Kidney epithelial cell (primary cell): ENCODE data around the gene RPS6KL1. TPM values are rescaled to one million over a fixed set of nuclear protein-coding genes. Genes with fewer than 3 reads are reported as not detected.

ENCODE experiments used
- DNase-seq: peaks from one replicate; pipeline ENCODE4 v3.0.0-alpha.2; 2010; ENCODE audit warnings: low read depth
- H3K27me3 ChIP-seq: 2 replicates; pipeline ENCODE4 v1.6.0; 2011; ENCODE audit warnings: low read length; ENCODE audit not compliant: control insufficient read depth, insufficient read depth
- H3K36me3 ChIP-seq: 2 replicates; pipeline ENCODE4 v1.5.1; 2011; ENCODE audit warnings: low read length; ENCODE audit not compliant: control insufficient read depth, insufficient read depth
- H3K4me3 ChIP-seq: 2 replicates; pipeline ENCODE4 v1.5.1; 2011; ENCODE audit warnings: low read depth, mild to moderate bottlenecking, control low read depth, low read length
- total RNA-seq: library from RNA; depleted of rRNA; stranded (reverse); fragments of >200 nt; gene quantifications from 2 replicates; pipeline ENCODE4 v1.2.3, GENCODE V29; 2015
- TF ChIP-seq, protein P1 (sequence below): IDR thresholded peaks from 2 replicates; pipeline ENCODE4 v1.5.1; 2011; ENCODE audit warnings: mild to moderate bottlenecking, moderate library complexity, low read length, control low read depth, inconsistent platforms; ENCODE audit not compliant: insufficient read depth, poor library complexity, severe bottlenecking

Gene RPS6KL1
- total RNA-seq, 1 donor from 2014 or later, result 20.0 TPM

GRCh38 chr14:74888164-74889158, 34.6 kb downstream of the RPS6KL1 start:
- Histone ChIP-seq H3K36me3 (peaks cover 3% of the 10 kb centered on the region), H3K4me3 (no peak overlapping the region), H3K27me3 (no peaks in the 10 kb centered on the region)
- DNase-seq, result no peak
- TF ChIP-seq, protein P1, sequence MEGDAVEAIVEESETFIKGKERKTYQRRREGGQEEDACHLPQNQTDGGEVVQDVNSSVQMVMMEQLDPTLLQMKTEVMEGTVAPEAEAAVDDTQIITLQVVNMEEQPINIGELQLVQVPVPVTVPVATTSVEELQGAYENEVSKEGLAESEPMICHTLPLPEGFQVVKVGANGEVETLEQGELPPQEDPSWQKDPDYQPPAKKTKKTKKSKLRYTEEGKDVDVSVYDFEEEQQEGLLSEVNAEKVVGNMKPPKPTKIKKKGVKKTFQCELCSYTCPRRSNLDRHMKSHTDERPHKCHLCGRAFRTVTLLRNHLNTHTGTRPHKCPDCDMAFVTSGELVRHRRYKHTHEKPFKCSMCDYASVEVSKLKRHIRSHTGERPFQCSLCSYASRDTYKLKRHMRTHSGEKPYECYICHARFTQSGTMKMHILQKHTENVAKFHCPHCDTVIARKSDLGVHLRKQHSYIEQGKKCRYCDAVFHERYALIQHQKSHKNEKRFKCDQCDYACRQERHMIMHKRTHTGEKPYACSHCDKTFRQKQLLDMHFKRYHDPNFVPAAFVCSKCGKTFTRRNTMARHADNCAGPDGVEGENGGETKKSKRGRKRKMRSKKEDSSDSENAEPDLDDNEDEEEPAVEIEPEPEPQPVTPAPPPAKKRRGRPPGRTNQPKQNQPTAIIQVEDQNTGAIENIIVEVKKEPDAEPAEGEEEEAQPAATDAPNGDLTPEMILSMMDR, result no peak

DNA sequence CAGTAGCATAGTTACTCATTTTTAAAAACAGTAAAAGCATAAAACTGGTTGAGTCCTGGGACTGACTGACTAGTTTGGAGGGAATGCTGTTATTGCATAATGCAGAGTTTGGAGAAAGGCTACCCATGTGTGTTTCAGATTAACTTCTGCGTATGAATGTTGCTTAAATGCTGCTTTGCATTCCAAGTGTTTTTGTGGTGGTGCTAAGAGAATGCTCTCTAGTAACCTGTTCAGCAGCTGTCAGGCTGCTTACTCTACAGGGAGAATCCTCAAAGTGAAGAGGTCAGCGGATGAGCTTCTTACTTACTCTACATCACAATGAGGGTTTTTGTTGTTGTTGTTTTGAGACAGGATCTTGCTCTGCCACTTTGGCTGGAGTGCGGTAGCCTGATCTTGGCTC, 37.1 kb downstream of the RPS6KL1 start:
- DNase-seq, result no peak
- no peak overlapping the region for H3K4me3 ChIP-seq
- peaks cover 1% of the 10 kb centered on the region for H3K36me3 ChIP-seq
- TF ChIP-seq, protein P1, result no peak
- no peaks in the 10 kb centered on the region for H3K27me3 ChIP-seq

DNA sequence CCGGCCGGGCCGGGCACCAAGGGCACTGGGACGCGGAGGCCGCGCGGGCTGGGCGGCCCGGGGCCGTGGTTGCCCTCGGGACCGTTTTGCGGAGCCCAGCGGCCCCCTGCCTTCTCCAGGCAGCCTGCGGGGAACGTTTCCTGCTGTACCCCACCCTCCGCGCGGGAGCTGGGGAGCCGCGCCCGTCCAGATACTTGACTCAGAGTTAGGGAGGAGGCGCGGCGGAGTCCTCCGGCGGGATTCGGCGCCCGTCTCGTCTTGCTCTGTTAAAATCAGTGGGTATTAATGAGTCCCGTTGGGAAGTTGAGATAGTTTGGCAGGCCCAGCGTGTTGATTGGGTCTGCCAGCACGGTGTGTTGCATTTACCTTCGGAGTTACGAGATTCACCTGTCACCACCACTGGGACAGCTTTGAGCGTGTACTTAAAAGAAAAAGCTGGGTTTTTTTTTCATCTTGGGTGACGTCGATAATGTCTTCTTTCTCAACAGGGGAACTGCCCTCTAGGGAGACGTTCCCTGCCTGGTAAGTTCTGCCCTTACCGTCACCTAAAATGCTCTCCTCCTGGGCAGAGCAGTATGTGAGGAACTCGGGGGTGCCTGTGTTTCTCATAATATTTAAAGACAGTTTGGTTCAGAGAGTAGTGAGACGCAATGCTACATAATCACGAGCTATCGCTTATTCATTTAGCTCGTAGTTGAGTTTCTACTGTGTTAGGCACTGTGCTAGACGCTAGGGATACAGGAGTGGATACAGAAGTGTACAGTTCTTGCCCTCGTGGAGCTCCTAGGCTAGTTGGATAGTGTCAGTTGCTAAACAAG, 40.7 kb downstream of the RPS6KL1 start:
- no peaks in the 10 kb centered on the region for H3K27me3 ChIP-seq
- TF ChIP-seq, protein P1, result no peak
- DNase-seq, result no peak
- peaks cover 1% of the 10 kb centered on the region for H3K36me3 ChIP-seq
- peak overlapping the region; percentile 74 for H3K4me3 ChIP-seq

DNA sequence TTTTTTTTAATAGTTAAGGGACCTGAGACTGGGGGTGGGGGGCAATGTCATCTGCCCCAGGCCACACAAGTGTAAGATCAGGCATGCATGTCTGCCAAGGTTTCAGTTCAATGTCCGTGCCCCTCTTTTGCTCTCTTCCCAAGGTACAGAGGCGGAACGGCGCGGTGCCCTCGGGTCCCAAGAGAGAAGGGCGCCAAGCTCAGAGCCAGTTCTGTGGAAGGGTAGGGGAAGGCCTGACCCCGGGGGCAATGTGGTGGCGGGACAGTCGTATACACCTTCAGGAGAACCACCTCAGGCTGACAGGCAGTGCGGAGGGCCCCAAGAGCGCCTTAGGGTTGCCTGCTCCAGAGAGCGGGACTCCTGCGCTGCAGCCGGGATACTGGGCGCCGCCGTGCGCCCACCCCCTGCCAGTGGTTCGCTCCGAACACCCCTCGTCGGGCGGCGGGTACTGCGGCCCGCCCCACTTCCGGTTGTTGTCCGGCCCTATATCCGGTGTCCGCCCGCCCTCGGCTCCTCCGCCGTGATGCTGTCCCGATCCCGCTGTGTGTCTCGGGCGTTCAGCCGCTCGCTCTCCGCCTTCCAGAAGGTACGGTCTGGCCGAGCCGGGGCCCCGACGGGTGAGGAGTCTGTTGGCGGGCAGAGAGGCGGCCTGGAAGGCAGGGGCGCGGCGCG, 41.5 kb downstream of the RPS6KL1 start, which contains the start of gene DLST:
Gene DLST, plus strand, starts transcription at position 486 of the 672 bp plus-strand sequence. Its CDS starts 38 bp downstream, at position 524.
- no peaks in the 10 kb centered on the region for H3K27me3 ChIP-seq
- TF ChIP-seq, protein P1, result no peak
- no peak for DNase-seq
- H3K36me3 ChIP-seq, result peaks cover 1% of the 10 kb centered on the region
- peak within 1 kb of the TSS; percentile 74 for H3K4me3 ChIP-seq

DNA sequence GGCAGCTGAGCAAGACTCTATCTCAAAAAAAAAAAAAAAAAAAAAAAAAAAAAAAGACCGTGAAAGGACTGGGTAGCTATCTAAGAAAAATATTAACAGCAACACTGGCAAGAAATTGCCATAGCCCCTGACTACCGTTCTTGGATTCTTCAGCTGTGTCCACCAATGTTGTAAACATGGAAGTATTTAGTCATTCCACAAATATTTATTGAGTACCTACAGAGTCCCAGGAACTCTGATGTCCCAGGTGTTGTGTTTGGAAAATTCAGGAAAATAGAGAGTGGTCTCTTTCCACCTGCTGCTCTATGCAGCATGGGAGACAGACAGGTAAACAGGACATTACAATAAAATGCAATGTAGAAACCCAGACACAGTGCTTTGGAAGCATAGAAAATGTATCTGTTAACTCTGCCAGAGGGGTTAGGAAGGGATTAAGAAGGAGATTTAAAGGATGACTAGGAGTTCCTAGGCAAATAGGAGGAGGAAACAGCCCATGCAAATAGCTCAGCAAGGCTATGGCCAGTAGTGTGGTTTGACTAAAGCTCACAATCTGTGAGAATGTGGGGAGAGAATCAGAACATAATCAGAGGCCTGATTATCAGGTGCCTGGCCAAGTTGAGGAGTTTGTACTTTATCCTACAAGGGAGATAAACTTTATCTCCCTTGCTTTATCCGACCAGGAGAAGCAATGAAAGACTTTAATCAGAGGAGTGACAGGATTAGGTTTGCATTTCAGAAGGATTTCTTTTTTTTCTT, 43.5 kb downstream of the RPS6KL1 start:
- H3K4me3 ChIP-seq, result no peak overlapping the region
- no peaks in the 10 kb centered on the region for H3K36me3 ChIP-seq
- TF ChIP-seq, protein P1, result no peak
- no peaks in the 10 kb centered on the region for H3K27me3 ChIP-seq
- no peak for DNase-seq
